A549 (cell line): ENCODE results near the gene SLC9C2. TPM values are rescaled to one million over a fixed set of nuclear protein-coding genes. Genes with fewer than 3 reads are reported as not detected.

Source experiments
- ATAC-seq, 2 experiments: fragments of 200-7000 bp in 1 of 2; fragments of >200 bp in 1 of 2; cut with Nextera tagmentation in 1 of 2; cut with Tn5 transposase in 1 of 2; 3 replicates each; pipeline versions ENCODE4 v1.8.0 to v1.9.1; 2018 to 2020; ENCODE audit warnings: mild to moderate bottlenecking in 1 of 2, moderate library complexity in 1 of 2
- CTCF ChIA-PET: fragments of 300-600 bp; sonication (Branson Sonifier 250); formaldehyde crosslinking; extraction: SDS; loops from one replicate; lab custom pipeline; 2021; ENCODE audit warnings: antibody characterized with exemption, inconsistent platforms; lab: Yijun Ruan, JAX
- POLR2A ChIA-PET: fragments of 350-600 bp; formaldehyde crosslinking; extraction: SDS; loops from one replicate; lab custom pipeline; 2021; ENCODE audit warnings: antibody characterized with exemption, inconsistent platforms; lab: Yijun Ruan, JAX
- DNase-seq, 2 experiments: peaks; one replicate each; pipeline versions ENCODE4 v3.0.0 to v3.0.0-alpha.2; 2011 to 2016; ENCODE audit warnings: low read depth in 1 of 2, low spot score in 1 of 2
- FAIRE-seq: peaks from 2 replicates; lab custom pipeline; 2011; peaks lifted over from hg19 to GRCh38; lab: Jason Lieb, UNC
- H3K27ac ChIP-seq, 2 experiments: fragments of >200 bp; sonication (Bioruptor Twin); formaldehyde crosslinking; 3 replicates each; pipeline ENCODE4 v1.5.1; 2016 to 2017
- H3K4me1 ChIP-seq: fragments of >200 bp; sonication (Bioruptor Twin); formaldehyde crosslinking; 3 replicates; pipeline ENCODE4 v1.6.1; 2016
- H3K4me2 ChIP-seq: fragments of >200 bp; sonication (Bioruptor Twin); formaldehyde crosslinking; 3 replicates; pipeline ENCODE4 v1.6.1; 2016
- H3K4me3 ChIP-seq: fragments of >200 bp; sonication (Bioruptor Twin); formaldehyde crosslinking; 3 replicates; pipeline ENCODE4 v1.5.1; 2016
- H3K9me3 ChIP-seq: fragments of >200 bp; sonication (Bioruptor Twin); formaldehyde crosslinking; 3 replicates; pipeline ENCODE4 v1.6.1; 2016
- CBX2 ChIP-seq: fragments of 200-600 bp; sonication (generic); IDR thresholded peaks from 2 replicates; pipeline ENCODE4 v1.6.1; 2016; ENCODE audit warnings: low read depth, mild to moderate bottlenecking, borderline replicate concordance
- CBX8 ChIP-seq: fragments of 200-600 bp; sonication (generic); IDR thresholded peaks from 2 replicates; pipeline ENCODE4 v1.6.1; 2016
- EP300 ChIP-seq, 2 experiments: fragments of >200 bp; sonication (Bioruptor Twin); formaldehyde crosslinking; IDR thresholded peaks; 2 replicates in 1 of 2; 3 replicates in 1 of 2; pipeline ENCODE4 v1.6.1; 2016 to 2017
- FOXS1 ChIP-seq: fragments of 250-450 bp; sonication (Bioruptor Pico); IDR thresholded peaks from 2 replicates; pipeline ENCODE4 v1.5.0; 2020; ENCODE audit warnings: mild to moderate bottlenecking, moderate library complexity
- GATA3 ChIP-seq: IDR thresholded peaks from 2 replicates; pipeline ENCODE4 v1.6.1; 2012; ENCODE audit warnings: borderline replicate concordance
- HES2 ChIP-seq: fragments of >200 bp; sonication (Bioruptor Twin); formaldehyde crosslinking; IDR thresholded peaks from 2 replicates; pipeline ENCODE4 v1.6.1; 2016
- HEYL ChIP-seq: fragments of 250-450 bp; sonication (Bioruptor Pico); IDR thresholded peaks from 2 replicates; pipeline ENCODE4 v1.8.0; 2021; ENCODE audit warnings: mild to moderate bottlenecking, moderate library complexity
- HMGXB4 ChIP-seq: fragments of 250-450 bp; sonication (Bioruptor Pico); IDR thresholded peaks from 2 replicates; pipeline ENCODE4 v1.5.0; 2021; ENCODE audit warnings: mild to moderate bottlenecking, moderate library complexity, borderline replicate concordance
- HOXA7 ChIP-seq: fragments of 250-450 bp; sonication (Bioruptor Pico); IDR thresholded peaks from 2 replicates; pipeline ENCODE4 v1.5.0; 2020; ENCODE audit warnings: mild to moderate bottlenecking, moderate library complexity
- HOXB13 ChIP-seq: fragments of 250-450 bp; sonication (Bioruptor Pico); IDR thresholded peaks from 2 replicates; pipeline ENCODE4 v1.5.0; 2020; ENCODE audit warnings: low read depth, mild to moderate bottlenecking, moderate library complexity
- HOXB5 ChIP-seq: fragments of 250-450 bp; sonication (Bioruptor Pico); IDR thresholded peaks from 2 replicates; pipeline ENCODE4 v1.5.0; 2020; ENCODE audit warnings: mild to moderate bottlenecking, moderate library complexity
- JUN ChIP-seq, 2 experiments: fragments of >200 bp; sonication (Bioruptor Twin); formaldehyde crosslinking; IDR thresholded peaks; 2 replicates in 1 of 2; 3 replicates in 1 of 2; pipeline ENCODE4 v1.6.1; 2016 to 2017
- KDM1A ChIP-seq: fragments of 200-600 bp; sonication (generic); IDR thresholded peaks from 2 replicates; pipeline ENCODE4 v1.6.1; 2016; ENCODE audit warnings: low read depth, mild to moderate bottlenecking
- KDM5A ChIP-seq: fragments of 200-600 bp; sonication (generic); IDR thresholded peaks from 2 replicates; pipeline ENCODE4 v1.6.1; 2016; ENCODE audit warnings: antibody characterized with exemption, mild to moderate bottlenecking
- MAFK ChIP-seq: fragments of 450-650 bp; IDR thresholded peaks from 2 replicates; pipeline ENCODE4 v1.6.1; 2014; ENCODE audit not compliant: partially characterized antibody
- MAX ChIP-seq: IDR thresholded peaks from 2 replicates; pipeline ENCODE4 v1.6.1; 2012
- NFE2L2 ChIP-seq: fragments of 150-350 bp; conservative IDR thresholded peaks from 2 replicates; pipeline ENCODE4 v1.6.1; 2014; ENCODE audit warnings: low read length
- PBX3 ChIP-seq: IDR thresholded peaks from 2 replicates; pipeline ENCODE4 v1.6.1; 2012
- POLR2A ChIP-seq: IDR thresholded peaks from 2 replicates; pipeline ENCODE4 v1.6.1; 2012; ENCODE audit warnings: mild to moderate bottlenecking, low read length
- RARB ChIP-seq: fragments of 250-450 bp; sonication (Bioruptor Pico); IDR thresholded peaks from 2 replicates; pipeline ENCODE4 v1.8.0; 2021; ENCODE audit warnings: mild to moderate bottlenecking, moderate library complexity
- RFX5 ChIP-seq: fragments of 450-650 bp; IDR thresholded peaks from 2 replicates; pipeline ENCODE4 v1.7.1; 2014; ENCODE audit warnings: antibody characterized with exemption, mild to moderate bottlenecking, moderate library complexity
- RNF2 ChIP-seq: fragments of 200-600 bp; sonication (generic); IDR thresholded peaks from 2 replicates; pipeline ENCODE4 v1.6.1; 2016; ENCODE audit warnings: low read depth, mild to moderate bottlenecking, antibody characterized with exemption, moderate library complexity, borderline replicate concordance
- SMC3 ChIP-seq: fragments of >200 bp; sonication (Bioruptor Twin); formaldehyde crosslinking; IDR thresholded peaks from 3 replicates; pipeline ENCODE4 v1.6.1; 2018; ENCODE audit warnings: inconsistent platforms
- TFCP2L1 ChIP-seq: fragments of 250-450 bp; sonication (Bioruptor Pico); IDR thresholded peaks from 2 replicates; pipeline ENCODE4 v1.5.0; 2021; ENCODE audit warnings: mild to moderate bottlenecking
- ZC3H11A ChIP-seq: fragments of 450-650 bp; IDR thresholded peaks from 2 replicates; pipeline ENCODE4 v1.6.1; 2014; ENCODE audit warnings: antibody characterized with exemption, mild to moderate bottlenecking
- WGBS: methylation state at CpG from one replicate; pipeline ENCODE4 v1.1.6; 2017; ENCODE audit errors: missing lambda C conversion rate; 5-methylcytosine and 5-hydroxymethylcytosine counted together
- polyA plus RNA-seq, 4 experiments: library from polyadenylated mRNA; depleted of rRNA in 3 of 4; stranded (reverse); fragments of >200 nt; fragmentation: RNase III in 1 of 4; extraction: RNeasy Plus Mini Kit Qiagen cat#74134 plus additional on column Dnase treatment in 1 of 4; gene quantifications; 2 replicates in 3 of 4; 3 replicates in 1 of 4; pipeline ENCODE4 v1.2.3, GENCODE V29; 2011 to 2017
- TF ChIP-seq, protein P1 (sequence below): fragments of 150-350 bp; IDR thresholded peaks from 2 replicates; pipeline ENCODE4 v1.6.1; 2014; ENCODE audit warnings: low read depth, mild to moderate bottlenecking, low read length
- TF ChIP-seq, protein P2 (sequence below): fragments of 450-650 bp; IDR thresholded peaks from 2 replicates; pipeline ENCODE4 v1.6.1; 2014; ENCODE audit warnings: antibody characterized with exemption
- TF ChIP-seq, protein P3 (sequence below): IDR thresholded peaks from 2 replicates; pipeline ENCODE4 v1.6.1; 2012; ENCODE audit warnings: low read depth, borderline replicate concordance

SLC9C2 gene
- polyA plus RNA-seq, 2 of the 4 experiments (the other 2 are of a cell fraction), result not detected

DNA sequence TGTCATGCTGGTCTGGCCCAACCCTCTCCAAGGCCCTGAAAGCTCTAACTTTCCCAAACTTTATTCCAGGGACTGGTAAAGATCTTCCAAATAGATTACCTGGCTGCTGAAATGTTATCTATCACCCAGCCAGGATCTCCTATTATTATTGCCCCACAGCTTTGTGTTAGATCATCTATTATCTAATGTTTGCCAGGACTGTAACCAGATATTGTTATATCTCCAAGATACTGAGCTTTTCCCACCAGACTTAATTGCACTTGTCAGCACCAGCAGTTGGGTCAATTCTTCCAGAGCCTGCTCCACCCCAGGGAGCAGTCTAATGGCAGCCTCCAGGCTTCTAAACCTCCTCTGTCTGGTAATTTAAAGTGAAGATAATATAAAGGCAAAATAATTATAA is 66.6 kb downstream of the SLC9C2 start:
- ChIA-PET POLR2A (no interaction called here), CTCF (no interaction called here)
- no peak for TF ChIP-seq GATA3
- no peak for TF ChIP-seq MAFK
- no peak for TF ChIP-seq FOXS1 (CRISPR knock-in tag)
- TF ChIP-seq RFX5, result no peak
- TF ChIP-seq MAX, result no peak
- TF ChIP-seq CBX2, result no peak
- no peak for TF ChIP-seq POLR2A
- TF ChIP-seq SMC3, result no peak
- TF ChIP-seq KDM5A, result no peak
- no peak for TF ChIP-seq HOXB5 (CRISPR knock-in tag)
- no peak for TF ChIP-seq HOXA7 (CRISPR knock-in tag)
- TF ChIP-seq CBX8, result no peak
- no peak for TF ChIP-seq HES2
- no peak for TF ChIP-seq HMGXB4 (CRISPR knock-in tag)
- TF ChIP-seq HOXB13 (CRISPR knock-in tag), result no peak
- TF ChIP-seq, all 56 proteins: peak for 0
- no peak for ATAC-seq
- H3K9me3 ChIP-seq, result no peaks in the 10 kb centered on the region
- no peak for FAIRE-seq
- no peak overlapping the region for H3K27ac ChIP-seq
- no peak overlapping the region for H3K4me2 ChIP-seq
- H3K4me1 ChIP-seq, result no peaks in the 10 kb centered on the region
- no peak for DNase-seq
- no peak overlapping the region for H3K4me3 ChIP-seq

DNA sequence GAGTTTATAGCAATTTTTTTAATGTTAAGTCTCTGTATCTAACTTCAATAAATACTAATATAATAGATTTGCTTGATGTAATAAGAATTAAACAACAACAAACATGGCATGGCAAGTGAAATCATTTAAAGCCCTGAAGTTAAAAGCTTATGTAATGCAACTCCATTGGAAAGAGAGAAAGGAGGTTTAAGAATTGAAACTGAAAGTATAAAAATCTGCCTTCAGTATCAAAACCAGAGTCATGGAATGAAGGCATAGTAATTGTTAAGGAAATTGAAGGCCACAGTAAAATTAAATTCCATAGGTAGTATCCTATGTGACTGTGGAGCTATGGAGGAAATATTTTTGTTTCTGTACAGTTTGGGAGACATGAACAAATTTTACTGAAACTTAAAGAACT is 70.6 kb downstream of the SLC9C2 start:
- no peak overlapping the region for H3K27ac ChIP-seq
- no peaks in the 10 kb centered on the region for H3K4me1 ChIP-seq
- H3K4me2 ChIP-seq, result no peak overlapping the region
- H3K4me3 ChIP-seq, result no peak overlapping the region
- ChIA-PET CTCF (no interaction called here), POLR2A (no interaction called here)
- no peak for ATAC-seq
- TF ChIP-seq RNF2 (no peak), HOXB5 (CRISPR knock-in tag) (no peak), GATA3 (no peak)
- TF ChIP-seq, all 56 proteins: peak for 0
- FAIRE-seq (no peak), DNase-seq (no peak)
- H3K9me3 ChIP-seq, result no peaks in the 10 kb centered on the region

GRCh38 chr1:173530795-173531693 is 71.8 kb downstream of the SLC9C2 start:
- 50% methylated on average over 4 of the region's 4 CpGs for WGBS
- Histone ChIP-seq H3K4me1 (no peaks in the 10 kb centered on the region; the same call in 2 of the 3 replicates), H3K9me3 (no peaks in the 10 kb centered on the region), H3K27ac (no peak overlapping the region), H3K4me3 (no peak overlapping the region), H3K4me2 (no peak overlapping the region)
- FAIRE-seq, result no peak
- POLR2A ChIA-PET, result interaction anchor here (1.0 kb wide), 1 partner anchor 54 kb away, joined by 3 read pairs; the partner anchor contains the start of gene PRDX6
- no peak for ATAC-seq
- no peak for DNase-seq
- TF ChIP-seq HOXA7 (CRISPR knock-in tag) (no peak), HEYL (no peak), NFE2L2 (no peak), HOXB5 (CRISPR knock-in tag) (no peak), PBX3 (no peak), JUN (IDR thresholded peaks at IDR 0.05) (no peak), TFCP2L1 (no peak), SMC3 (no peak), RARB (CRISPR knock-in tag) (no peak), EP300 (IDR thresholded peaks at IDR 0.05) (no peak), KDM1A (no peak), FOXS1 (CRISPR knock-in tag) (no peak), ZC3H11A (no peak)
- TF ChIP-seq, protein P1, sequence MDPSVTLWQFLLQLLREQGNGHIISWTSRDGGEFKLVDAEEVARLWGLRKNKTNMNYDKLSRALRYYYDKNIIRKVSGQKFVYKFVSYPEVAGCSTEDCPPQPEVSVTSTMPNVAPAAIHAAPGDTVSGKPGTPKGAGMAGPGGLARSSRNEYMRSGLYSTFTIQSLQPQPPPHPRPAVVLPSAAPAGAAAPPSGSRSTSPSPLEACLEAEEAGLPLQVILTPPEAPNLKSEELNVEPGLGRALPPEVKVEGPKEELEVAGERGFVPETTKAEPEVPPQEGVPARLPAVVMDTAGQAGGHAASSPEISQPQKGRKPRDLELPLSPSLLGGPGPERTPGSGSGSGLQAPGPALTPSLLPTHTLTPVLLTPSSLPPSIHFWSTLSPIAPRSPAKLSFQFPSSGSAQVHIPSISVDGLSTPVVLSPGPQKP, result no peak
- TF ChIP-seq, protein P2, sequence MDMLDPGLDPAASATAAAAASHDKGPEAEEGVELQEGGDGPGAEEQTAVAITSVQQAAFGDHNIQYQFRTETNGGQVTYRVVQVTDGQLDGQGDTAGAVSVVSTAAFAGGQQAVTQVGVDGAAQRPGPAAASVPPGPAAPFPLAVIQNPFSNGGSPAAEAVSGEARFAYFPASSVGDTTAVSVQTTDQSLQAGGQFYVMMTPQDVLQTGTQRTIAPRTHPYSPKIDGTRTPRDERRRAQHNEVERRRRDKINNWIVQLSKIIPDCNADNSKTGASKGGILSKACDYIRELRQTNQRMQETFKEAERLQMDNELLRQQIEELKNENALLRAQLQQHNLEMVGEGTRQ, result no peak
- TF ChIP-seq, protein P3, sequence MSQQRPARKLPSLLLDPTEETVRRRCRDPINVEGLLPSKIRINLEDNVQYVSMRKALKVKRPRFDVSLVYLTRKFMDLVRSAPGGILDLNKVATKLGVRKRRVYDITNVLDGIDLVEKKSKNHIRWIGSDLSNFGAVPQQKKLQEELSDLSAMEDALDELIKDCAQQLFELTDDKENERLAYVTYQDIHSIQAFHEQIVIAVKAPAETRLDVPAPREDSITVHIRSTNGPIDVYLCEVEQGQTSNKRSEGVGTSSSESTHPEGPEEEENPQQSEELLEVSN, result no peak
- CTCF ChIA-PET, result interaction anchor here (1.2 to 1.5 kb wide), 2 partner anchors 21 to 100 kb away, joined by 3 read pairs; no protein-coding TSS in a partner anchor
